MM.1S (cell line): ENCODE data around the gene TXLNA.
"Not testable (repeated sequence)": the region's sequence is repeated elsewhere in the genome, so short reads cannot be mapped to it uniquely, and the experiment has no call there.

ENCODE experiments used
- DNase-seq: peaks from one replicate; pipeline ENCODE4 v3.0.0-alpha.2; 2015
- H2AFZ ChIP-seq: fragments of 300-600 bp; sonication (generic); 2 replicates; pipeline ENCODE4 v1.6.0; 2016; ENCODE audit warnings: antibody characterized with exemption, low read length
- H3F3A ChIP-seq: fragments of 300-600 bp; sonication (generic); 2 replicates; pipeline ENCODE4 v1.6.1; 2016; ENCODE audit warnings: mild to moderate bottlenecking, antibody characterized with exemption, low read length, moderate library complexity, mixed read lengths; ENCODE audit not compliant: insufficient read depth
- H3K27ac ChIP-seq: fragments of 300-600 bp; sonication (generic); 2 replicates; pipeline ENCODE4 v1.5.1; 2016; ENCODE audit warnings: mild to moderate bottlenecking, low read length
- H3K27me3 ChIP-seq: fragments of 300-600 bp; sonication (generic); replicated peaks from 2 replicates; pipeline ENCODE4 v1.6.0; 2016; ENCODE audit warnings: low read length; ENCODE audit not compliant: insufficient read depth
- H3K36me3 ChIP-seq: fragments of 300-600 bp; sonication (generic); replicated peaks from 2 replicates; pipeline ENCODE4 v1.6.1; 2016; ENCODE audit warnings: mild to moderate bottlenecking, low read length, mixed read lengths; ENCODE audit not compliant: insufficient read depth
- H3K4me1 ChIP-seq: fragments of 300-600 bp; sonication (generic); 2 replicates; pipeline ENCODE4 v1.6.1; 2016; ENCODE audit warnings: low read length, mixed read lengths
- H3K4me2 ChIP-seq: fragments of 300-600 bp; sonication (generic); 2 replicates; pipeline ENCODE4 v1.6.0; 2016; ENCODE audit warnings: low read depth, low read length
- H3K4me3 ChIP-seq: fragments of 300-600 bp; sonication (generic); 2 replicates; pipeline ENCODE4 v1.5.1; 2016; ENCODE audit warnings: low read length, mixed read lengths
- H3K79me2 ChIP-seq: fragments of 300-600 bp; sonication (generic); 2 replicates; pipeline ENCODE4 v1.6.1; 2016; ENCODE audit warnings: mixed run types, low read length, mixed read lengths
- H3K9ac ChIP-seq: fragments of 300-600 bp; sonication (generic); 2 replicates; pipeline ENCODE4 v1.6.1; 2016; ENCODE audit warnings: low read length, mixed read lengths
- H3K9me2 ChIP-seq: fragments of 300-600 bp; sonication (generic); replicated peaks from 2 replicates; pipeline ENCODE4 v1.6.1; 2016; ENCODE audit warnings: mild to moderate bottlenecking, low read length, mixed read lengths; ENCODE audit not compliant: insufficient read depth
- H3K9me3 ChIP-seq: fragments of 300-600 bp; sonication (generic); replicated peaks from 2 replicates; pipeline ENCODE4 v1.6.1; 2016; ENCODE audit warnings: mild to moderate bottlenecking, low read length, mixed read lengths; ENCODE audit not compliant: insufficient read depth
- H4K20me1 ChIP-seq: fragments of 300-600 bp; sonication (generic); 2 replicates; pipeline ENCODE4 v1.6.1; 2016; ENCODE audit warnings: mild to moderate bottlenecking, low read length, moderate library complexity, mixed read lengths; ENCODE audit not compliant: insufficient read depth
- EZH2 ChIP-seq: fragments of 300-600 bp; sonication (generic); optimal IDR thresholded peaks from 2 replicates; pipeline ENCODE3; 2017; ENCODE audit warnings: low read depth, mild to moderate bottlenecking, antibody characterized with exemption, low read length, mixed read lengths
- EZH2phosphoT487 ChIP-seq: fragments of 300-600 bp; sonication (generic); IDR thresholded peaks from 2 replicates; pipeline ENCODE4 v1.6.1; 2018; ENCODE audit warnings: antibody characterized with exemption, low read length
- TF ChIP-seq, protein P1 (sequence below): fragments of 300-600 bp; sonication (generic); IDR thresholded peaks from 2 replicates; pipeline ENCODE4 v1.5.1; 2016; ENCODE audit warnings: antibody characterized with exemption, low read length, mixed read lengths

Gene TXLNA

DNA sequence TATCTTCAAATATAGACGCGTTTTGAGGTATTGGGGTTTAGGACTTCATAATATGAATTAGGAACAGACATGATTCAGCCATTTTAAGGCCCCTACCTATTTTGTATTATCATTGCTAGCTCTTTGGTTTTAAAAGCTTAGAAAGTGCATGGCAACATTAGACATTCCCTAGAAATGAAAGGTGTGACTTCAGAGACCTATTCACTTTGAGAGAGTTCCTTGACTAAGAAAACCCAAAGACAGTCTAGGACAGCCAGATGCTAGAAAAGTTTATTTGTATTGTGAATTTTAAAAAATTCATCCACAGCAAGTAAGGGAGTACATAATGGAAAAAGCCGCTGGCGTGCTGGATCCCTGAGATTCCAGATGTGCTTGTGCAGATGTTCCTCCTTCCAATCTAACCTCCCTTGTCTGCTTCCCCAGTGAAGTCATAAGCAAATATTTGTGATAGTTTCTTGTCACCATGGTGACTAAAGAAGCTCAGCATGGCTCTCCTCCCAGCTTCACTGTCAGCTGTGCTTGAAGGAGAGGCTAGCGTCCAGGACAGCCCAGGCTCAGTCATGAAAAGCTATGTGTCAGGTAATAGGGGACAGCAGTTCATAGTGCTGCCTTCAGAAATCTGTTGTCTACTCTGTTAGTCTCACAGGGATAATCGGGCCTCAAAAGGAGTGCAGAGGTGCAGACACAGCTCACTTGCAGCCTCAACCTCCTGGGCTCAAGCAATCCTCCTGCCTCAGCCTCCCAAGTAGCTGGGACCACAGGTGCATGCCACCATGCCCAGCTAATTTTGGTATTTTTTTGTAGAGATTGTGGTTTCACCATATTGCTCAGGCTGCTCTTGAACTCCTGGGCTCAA lies 36.8 kb upstream of the TXLNA start:
- no peaks in the 10 kb centered on the region for H3K9me2 ChIP-seq
- H3K4me3 ChIP-seq = no peak overlapping the region
- H3K27ac ChIP-seq = no peak overlapping the region
- no peak for TF ChIP-seq EZH2phosphoT487
- TF ChIP-seq, protein P1, sequence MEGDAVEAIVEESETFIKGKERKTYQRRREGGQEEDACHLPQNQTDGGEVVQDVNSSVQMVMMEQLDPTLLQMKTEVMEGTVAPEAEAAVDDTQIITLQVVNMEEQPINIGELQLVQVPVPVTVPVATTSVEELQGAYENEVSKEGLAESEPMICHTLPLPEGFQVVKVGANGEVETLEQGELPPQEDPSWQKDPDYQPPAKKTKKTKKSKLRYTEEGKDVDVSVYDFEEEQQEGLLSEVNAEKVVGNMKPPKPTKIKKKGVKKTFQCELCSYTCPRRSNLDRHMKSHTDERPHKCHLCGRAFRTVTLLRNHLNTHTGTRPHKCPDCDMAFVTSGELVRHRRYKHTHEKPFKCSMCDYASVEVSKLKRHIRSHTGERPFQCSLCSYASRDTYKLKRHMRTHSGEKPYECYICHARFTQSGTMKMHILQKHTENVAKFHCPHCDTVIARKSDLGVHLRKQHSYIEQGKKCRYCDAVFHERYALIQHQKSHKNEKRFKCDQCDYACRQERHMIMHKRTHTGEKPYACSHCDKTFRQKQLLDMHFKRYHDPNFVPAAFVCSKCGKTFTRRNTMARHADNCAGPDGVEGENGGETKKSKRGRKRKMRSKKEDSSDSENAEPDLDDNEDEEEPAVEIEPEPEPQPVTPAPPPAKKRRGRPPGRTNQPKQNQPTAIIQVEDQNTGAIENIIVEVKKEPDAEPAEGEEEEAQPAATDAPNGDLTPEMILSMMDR = no peak
- no peak for TF ChIP-seq EZH2
- no peak overlapping the region for H2AFZ ChIP-seq
- no peaks in the 10 kb centered on the region for H3K9me3 ChIP-seq
- no peak overlapping the region for H3K9ac ChIP-seq
- H3F3A ChIP-seq = no peaks in the 10 kb centered on the region
- H3K4me2 ChIP-seq = no peak overlapping the region
- H3K36me3 ChIP-seq = no peaks in the 10 kb centered on the region
- no peak for DNase-seq
- H3K79me2 ChIP-seq = peaks cover 93% of the 10 kb centered on the region
- H3K27me3 ChIP-seq = no peaks in the 10 kb centered on the region
- no peaks in the 10 kb centered on the region for H3K4me1 ChIP-seq
- peaks cover 7% of the 10 kb centered on the region; the same call in 1 of the 2 replicates for H4K20me1 ChIP-seq

DNA sequence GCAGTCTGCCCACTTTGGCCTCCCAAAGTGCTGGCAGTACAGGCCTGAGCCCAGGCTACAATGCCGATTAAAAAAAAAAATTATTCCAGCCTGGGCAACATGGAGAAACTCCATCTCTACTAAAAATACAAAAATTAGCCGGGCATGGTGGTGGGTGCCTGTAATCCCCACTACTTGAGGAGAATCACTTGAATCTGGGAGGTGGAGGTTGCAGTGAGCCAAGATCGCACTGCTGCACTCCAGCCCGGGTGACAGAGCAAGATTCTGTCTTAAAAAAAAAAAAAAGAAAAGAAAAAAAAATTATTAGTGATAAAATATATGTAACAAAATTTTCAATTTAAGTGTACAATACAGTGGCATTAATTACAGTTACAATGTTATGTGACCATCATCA lies 36.2 kb upstream of the TXLNA start:
- H3K9me3 ChIP-seq, H3K27ac ChIP-seq, H3K4me3 ChIP-seq, H3K27me3 ChIP-seq, H3K9me2 ChIP-seq, H2AFZ ChIP-seq, H3K36me3 ChIP-seq, H4K20me1 ChIP-seq, H3K4me2 ChIP-seq, H3K4me1 ChIP-seq, DNase-seq, H3K9ac ChIP-seq, H3F3A ChIP-seq: not testable (repeated sequence)
- peaks cover 95% of the 10 kb centered on the region for H3K79me2 ChIP-seq

DNA sequence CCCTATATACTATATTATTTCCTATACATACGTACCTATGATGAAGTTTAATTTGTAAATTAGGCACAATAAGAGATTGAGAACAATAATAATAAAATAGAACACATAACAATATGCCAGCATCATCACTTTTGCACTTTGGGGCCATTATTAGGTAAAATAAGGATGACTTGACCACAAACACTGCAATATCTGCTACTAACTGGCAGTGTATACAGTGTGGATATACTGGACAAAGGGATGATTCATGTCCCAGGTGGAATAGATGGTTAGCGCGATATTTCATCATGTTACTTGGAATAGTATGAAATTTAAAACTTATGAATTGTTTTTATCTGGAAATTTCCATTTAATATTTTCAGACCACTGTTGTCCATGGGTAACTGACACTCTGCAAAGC lies 35.4 kb upstream of the TXLNA start:
- Histone ChIP-seq H2AFZ (no peak overlapping the region), H3K79me2 (peaks cover 95% of the 10 kb centered on the region), H3K4me1 (no peaks in the 10 kb centered on the region), H3K36me3 (0 out of 2 replicates have a peak, but pooled peaks cover 2% of the 10 kb centered on the region), H3K9me2 (no peaks in the 10 kb centered on the region), H3K9me3 (no peaks in the 10 kb centered on the region), H4K20me1 (peaks cover 7% of the 10 kb centered on the region; the same call in 1 of the 2 replicates), H3K9ac (no peak overlapping the region), H3K4me3 (no peak overlapping the region), H3K27me3 (no peaks in the 10 kb centered on the region), H3F3A (no peaks in the 10 kb centered on the region), H3K4me2 (no peak overlapping the region), H3K27ac (no peak overlapping the region)
- no peak for DNase-seq
- TF ChIP-seq EZH2 (no peak), EZH2phosphoT487 (no peak)
- TF ChIP-seq, protein P1 = no peak

DNA sequence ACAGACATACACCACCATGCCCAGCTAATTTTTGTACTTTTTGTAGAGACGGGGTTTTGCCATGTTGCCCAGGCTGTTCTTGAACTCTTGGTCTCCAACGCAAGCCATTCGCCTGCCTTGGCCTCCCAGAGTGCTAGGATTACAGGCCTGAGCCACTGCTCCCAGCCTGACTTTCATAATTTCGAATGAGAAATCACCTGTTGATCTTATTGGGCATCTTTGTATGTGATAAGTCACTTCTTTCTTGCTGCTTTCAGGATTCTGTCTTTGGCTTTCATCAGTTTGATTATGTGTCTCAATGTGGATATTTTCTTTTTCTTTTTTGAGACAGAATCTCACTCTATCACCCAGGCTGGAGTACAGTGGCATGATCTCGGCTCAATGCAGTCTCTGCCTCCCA lies 31.7 kb upstream of the TXLNA start:
- not testable (repeated sequence) for H3K27me3 ChIP-seq, H3F3A ChIP-seq, H4K20me1 ChIP-seq, H3K27ac ChIP-seq, H3K4me1 ChIP-seq, H3K4me3 ChIP-seq, DNase-seq, H3K9me2 ChIP-seq, H3K9me3 ChIP-seq, H3K4me2 ChIP-seq, H3K36me3 ChIP-seq, H3K9ac ChIP-seq, H2AFZ ChIP-seq
- H3K79me2 ChIP-seq = peaks cover 91% of the 10 kb centered on the region
